Body of pancreas (tissue), 4 donors: Measurements from ENCODE around the gene CDHR3. TPM values are rescaled to one million over a fixed set of nuclear protein-coding genes. Genes with fewer than 3 reads are reported as not detected.
"Not testable (repeated sequence)": the region's sequence is repeated elsewhere in the genome, so short reads cannot be mapped to it uniquely, and the experiment has no call there.

ENCODE experiments used
- ATAC-seq: fragments of 150-250 bp; one replicate; pipeline ENCODE4 v1.9.1; 2016
- DNase-seq, 4 donors: peaks; one replicate each; pipeline ENCODE4 v3.0.0-alpha.2; 2019
- H3K27ac ChIP-seq, 4 donors: fragments of 200-600 bp; sonication (generic); 1 replicate in 3 of 4; 2 replicates in 1 of 4; pipeline versions ENCODE4 v1.5.1 to v1.6.1; 2016 to 2019; ENCODE audit warnings: mild to moderate bottlenecking in 1 of 4, mixed read lengths in 1 of 4, moderate library complexity in 1 of 4
- H3K27me3 ChIP-seq, 2 donors: fragments of 200-600 bp; sonication (generic); one replicate each; pipeline ENCODE4 v1.6.0; 2016; ENCODE audit warnings: mild to moderate bottlenecking in 1 of 2
- H3K36me3 ChIP-seq, 2 donors: fragments of 200-600 bp; sonication (generic); replicated peaks in 1 of 2; 2 replicates each; pipeline ENCODE4 v1.5.1; 2016; ENCODE audit warnings: low read depth in 2 of 2; ENCODE audit not compliant: insufficient read depth in 1 of 2
- H3K4me1 ChIP-seq: fragments of 200-600 bp; sonication (generic); one replicate; pipeline ENCODE4 v1.6.0; 2016
- H3K4me3 ChIP-seq, 2 donors: fragments of 200-600 bp; sonication (generic); 1 replicate in 1 of 2; 2 replicates in 1 of 2; pipeline ENCODE4 v1.5.1; 2016 to 2019
- H3K9me3 ChIP-seq, 3 donors: fragments of 200-600 bp; sonication (generic); 1 replicate in 2 of 3; 2 replicates in 1 of 3; pipeline ENCODE4 v1.5.1; 2016
- CTCF ChIP-seq, 7 experiments: fragments of 450-650 bp in 4 of 7; fragments of 200-600 bp in 3 of 7; sonication (generic) in 3 of 7; IDR thresholded peaks; one replicate each; pipeline ENCODE4 v1.5.1; 2016 to 2019; ENCODE audit warnings: antibody characterized with exemption in 7 of 7
- POLR2A ChIP-seq, 3 donors: fragments of 450-650 bp; IDR thresholded peaks; one replicate each; pipeline ENCODE4 v1.6.1; 2016; ENCODE audit warnings: antibody characterized with exemption in 3 of 3, mild to moderate bottlenecking in 2 of 3
- WGBS, 2 donors: methylation state at CpG; one replicate each; pipeline ENCODE4 v1.1.5; 2017; 5-methylcytosine and 5-hydroxymethylcytosine counted together
- intact Hi-C: fragments of 100-400 bp; cut with DNase I; formaldehyde crosslinking; loops from one replicate; pipeline ENCODE4 v1.15.1; 2023
- total RNA-seq, 2 donors: library from RNA; depleted of rRNA; stranded (reverse); fragments of >200 nt; gene quantifications; one replicate each; pipeline ENCODE4 v1.1.0, GENCODE V29; 2016

The CDHR3 gene
- total RNA-seq, 2 donors from 2014 or later = 1.6 to 14.8 TPM

GRCh38 chr7:105980645-105981396, 17.8 kb downstream of the CDHR3 start:
- intact Hi-C loops = no loop called here
- H3K9me3 ChIP-seq = no peaks in the 10 kb centered on the region
- no peak for DNase-seq
- TF ChIP-seq POLR2A (IDR thresholded peaks at IDR 0.05) = no peak
- no peak for TF ChIP-seq CTCF (IDR thresholded peaks at IDR 0.05)
- H3K4me1 ChIP-seq = peaks cover 9% of the 10 kb centered on the region
- no peak overlapping the region for H3K4me3 ChIP-seq
- ATAC-seq = no peak
- H3K27ac ChIP-seq = no peak overlapping the region
- 80 to 95% methylated on average over 3 of the region's 3 CpGs for WGBS, 2 donors
- no peaks in the 10 kb centered on the region for H3K27me3 ChIP-seq
- no peaks in the 10 kb centered on the region for H3K36me3 ChIP-seq

- Histone ChIP-seq H3K27ac (no peak overlapping the region), H3K36me3 (no peaks in the 10 kb centered on the region), H3K4me1 (peaks cover 9% of the 10 kb centered on the region), H3K9me3 (no peaks in the 10 kb centered on the region), H3K27me3 (no peaks in the 10 kb centered on the region), H3K4me3 (no peak overlapping the region)
- ATAC-seq (no peak), DNase-seq (no peak)
- 63 to 88% methylated on average over 2 of the region's 2 CpGs for WGBS, 2 donors
- intact Hi-C loops = no loop called here
- TF ChIP-seq CTCF (IDR thresholded peaks at IDR 0.05) (no peak), POLR2A (IDR thresholded peaks at IDR 0.05) (no peak)
Observed at GRCh38 chr7:105982388-105982787, 19.3 kb downstream of the CDHR3 start.

- H3K4me1 ChIP-seq, H3K4me3 ChIP-seq, DNase-seq, H3K9me3 ChIP-seq, intact Hi-C loops, ATAC-seq, H3K27ac ChIP-seq, H3K27me3 ChIP-seq, H3K36me3 ChIP-seq: not testable (repeated sequence)
- 85 to 94% methylated on average over 6 of the region's 6 CpGs for WGBS, 2 donors
Observed at GRCh38 chr7:105984808-105985207, 21.7 kb downstream of the CDHR3 start.

- Histone ChIP-seq H3K27ac (no peak overlapping the region), H3K4me1 (no peaks in the 10 kb centered on the region), H3K4me3 (no peak overlapping the region), H3K9me3 (no peaks in the 10 kb centered on the region), H3K36me3 (no peaks in the 10 kb centered on the region), H3K27me3 (no peaks in the 10 kb centered on the region)
- ATAC-seq (no peak), DNase-seq (no peak)
- 61 to 79% methylated on average over 4 of the region's 4 CpGs for WGBS, 2 donors
- no peak for TF ChIP-seq CTCF (IDR thresholded peaks at IDR 0.05)
- no peak for TF ChIP-seq POLR2A (IDR thresholded peaks at IDR 0.05)
- intact Hi-C loops = no loop called here
Observed at GRCh38 chr7:105985229-105985628, 22.2 kb downstream of the CDHR3 start.

- intact Hi-C loops = no loop called here
- no peak overlapping the region for H3K27ac ChIP-seq
- ATAC-seq = no peak
- no peaks in the 10 kb centered on the region for H3K27me3 ChIP-seq
- WGBS, 2 donors = 70 to 86% methylated on average over 2 of the region's 2 CpGs
- DNase-seq = no peak
- H3K4me1 ChIP-seq = no peaks in the 10 kb centered on the region
- no peaks in the 10 kb centered on the region for H3K9me3 ChIP-seq
- no peaks in the 10 kb centered on the region for H3K36me3 ChIP-seq
- TF ChIP-seq POLR2A (IDR thresholded peaks at IDR 0.05) = no peak
- H3K4me3 ChIP-seq = no peak overlapping the region
Observed at GRCh38 chr7:105985672-105986215, 22.7 kb downstream of the CDHR3 start.

- 33 to 42% methylated on average over 2 of the region's 2 CpGs for WGBS, 2 donors
- no peak for ATAC-seq
Observed at GRCh38 chr7:105987046-105987445, 24.0 kb downstream of the CDHR3 start.

More at GRCh38 chr7:105987046-105987445, 24.0 kb downstream of the CDHR3 start:
- intact Hi-C loops = no loop called here
- H3K9me3 ChIP-seq = no peaks in the 10 kb centered on the region
- no peaks in the 10 kb centered on the region for H3K36me3 ChIP-seq
- no peaks in the 10 kb centered on the region for H3K4me1 ChIP-seq
- H3K27me3 ChIP-seq = no peaks in the 10 kb centered on the region
- DNase-seq = no peak
- TF ChIP-seq POLR2A (IDR thresholded peaks at IDR 0.05) (no peak), CTCF (IDR thresholded peaks at IDR 0.05) (no peak)
- H3K4me3 ChIP-seq = no peak overlapping the region
- no peak overlapping the region for H3K27ac ChIP-seq
